Skeletal muscle tissue (tissue), 4 donors: ENCODE results near the gene PITPNC1. TPM values are rescaled to one million over a fixed set of nuclear protein-coding genes. Genes with fewer than 3 reads are reported as not detected.

Experiments
- H3K27ac ChIP-seq: one replicate; pipeline ENCODE4 v1.7.0; 2013; ENCODE audit warnings: mild to moderate bottlenecking, low read depth, low read length, inconsistent platforms
- H3K27me3 ChIP-seq, 3 donors: one replicate each; pipeline ENCODE4 v1.7.0; 2013; ENCODE audit warnings: low read length in 3 of 3; ENCODE audit not compliant: control insufficient read depth in 3 of 3, insufficient read depth in 3 of 3
- H3K36me3 ChIP-seq, 3 donors: one replicate each; pipeline ENCODE4 v1.7.0; 2013; ENCODE audit warnings: low read length in 3 of 3; ENCODE audit not compliant: control insufficient read depth in 3 of 3, insufficient read depth in 3 of 3
- H3K4me1 ChIP-seq, 3 donors: one replicate each; pipeline ENCODE4 v1.7.0; 2013; ENCODE audit warnings: low read length in 3 of 3, mild to moderate bottlenecking in 3 of 3; ENCODE audit not compliant: control insufficient read depth in 3 of 3, insufficient read depth in 3 of 3
- H3K4me3 ChIP-seq, 3 donors: one replicate each; pipeline ENCODE4 v1.7.0; 2013; ENCODE audit warnings: low read length in 3 of 3
- H3K9ac ChIP-seq, 3 donors: one replicate each; pipeline ENCODE4 v1.7.0; 2013; ENCODE audit warnings: low read length in 3 of 3, mild to moderate bottlenecking in 3 of 3, moderate library complexity in 2 of 3, low read depth in 1 of 3
- H3K9me3 ChIP-seq, 3 donors: one replicate each; pipeline ENCODE4 v1.7.0; 2013; ENCODE audit warnings: low read length in 3 of 3; ENCODE audit not compliant: control insufficient read depth in 3 of 3
- total RNA-seq: library from RNA; depleted of rRNA; stranded (reverse); fragments of >200 nt; gene quantifications from one replicate; pipeline ENCODE4 v1.2.3, GENCODE V29; 2014
- donor health status: Osteomylitis.

PITPNC1 gene
- total RNA-seq, 1 donor from 2014 or later = 9.4 TPM

DNA sequence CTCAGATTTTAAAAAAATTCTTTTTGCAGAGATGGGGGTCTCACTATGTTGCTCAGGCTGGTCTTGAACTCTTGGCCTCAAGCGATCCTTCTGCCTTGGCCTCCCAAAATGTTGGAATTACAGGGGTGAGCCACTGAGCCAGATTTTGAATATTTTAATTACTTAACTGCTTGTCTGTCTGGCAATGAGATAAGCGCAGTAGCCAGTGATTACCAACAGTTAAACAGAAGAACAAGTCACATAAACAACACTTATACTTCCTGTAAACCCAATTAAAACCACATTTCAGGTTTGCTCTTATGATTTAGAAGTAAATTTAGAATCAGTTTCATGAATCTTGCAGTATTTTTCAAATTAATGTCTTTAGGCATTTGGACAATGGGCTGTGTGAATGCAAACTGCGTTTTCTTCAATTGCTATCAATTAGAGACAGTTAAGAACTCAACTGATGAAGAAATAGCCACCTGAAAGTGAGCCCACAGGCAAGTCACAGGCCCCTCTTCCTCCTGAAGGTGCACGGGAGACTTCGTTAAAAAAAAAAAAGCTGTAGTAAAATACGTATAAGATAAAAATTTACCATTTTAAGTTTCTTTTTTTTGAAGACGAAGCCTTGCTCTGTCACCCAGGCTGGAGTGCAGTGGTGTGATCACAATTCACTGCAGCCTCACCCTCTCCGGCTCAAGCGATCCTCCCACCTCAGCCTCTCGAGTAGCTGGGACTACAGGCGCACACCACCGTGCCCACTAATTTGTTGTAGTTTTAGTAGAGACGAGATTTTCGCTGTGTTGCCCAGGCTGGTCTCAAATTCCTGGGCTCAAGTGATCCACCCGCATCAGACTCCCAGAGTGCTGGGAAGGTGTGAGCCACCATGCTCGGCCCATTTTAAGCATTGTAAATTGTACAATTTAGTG is 73.0 kb downstream of the PITPNC1 start:
- Histone ChIP-seq H3K27ac (no peak overlapping the region), H3K4me1 (no peaks in the 10 kb centered on the region), H3K4me3 (no peak overlapping the region), H3K36me3 (no peaks in the 10 kb centered on the region), H3K9me3 (no peaks in the 10 kb centered on the region), H3K27me3 (no peaks in the 10 kb centered on the region), H3K9ac (no peak overlapping the region)

DNA sequence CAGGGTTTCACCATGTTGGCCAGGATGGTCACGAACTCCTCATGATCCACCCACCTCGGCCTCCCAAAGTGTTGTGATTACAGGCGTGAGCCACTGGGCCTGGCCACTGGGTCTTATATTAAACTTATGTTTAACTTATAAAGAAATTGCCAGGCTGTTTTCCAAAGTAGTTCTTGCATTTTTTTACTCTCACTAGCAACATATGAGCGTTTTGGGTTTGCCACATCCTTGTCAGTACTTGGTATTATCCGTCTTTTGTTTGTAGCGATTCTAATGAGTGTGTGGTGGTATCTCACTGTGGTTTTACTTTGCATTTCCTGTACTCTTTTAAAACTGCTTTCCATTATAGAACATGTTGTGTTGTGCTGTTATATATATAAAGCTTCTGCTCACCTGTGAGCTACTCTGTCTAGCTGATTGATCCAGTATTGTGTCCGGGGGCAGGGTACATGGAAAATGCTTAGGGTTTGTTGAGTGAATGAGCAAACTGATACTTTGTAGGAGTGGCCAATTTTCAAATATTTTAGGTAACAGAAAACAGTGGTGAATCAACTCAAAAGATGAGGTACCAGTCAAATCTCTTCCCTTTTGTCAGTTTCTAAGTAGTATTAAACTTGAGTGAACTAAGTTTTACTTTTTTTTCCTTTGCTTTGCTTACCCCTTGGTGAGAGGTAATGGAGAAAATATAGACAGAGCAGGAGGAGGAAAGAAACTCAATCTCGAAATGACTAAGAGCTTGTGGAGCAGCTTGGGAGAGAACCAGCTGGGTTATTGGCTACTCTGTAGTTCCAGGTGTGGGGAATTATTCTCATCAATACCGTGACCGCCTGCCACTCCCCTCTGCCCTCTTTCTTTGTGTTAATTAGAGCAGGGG is 75.8 kb downstream of the PITPNC1 start:
- no peak overlapping the region for H3K4me3 ChIP-seq
- no peaks in the 10 kb centered on the region for H3K4me1 ChIP-seq
- H3K27ac ChIP-seq = no peak overlapping the region
- H3K9me3 ChIP-seq = peaks cover 0 to 1% (median 0%) of the 10 kb centered on the region in 3 donors
- H3K9ac ChIP-seq = no peak overlapping the region
- H3K36me3 ChIP-seq = no peaks in the 10 kb centered on the region
- H3K27me3 ChIP-seq = no peaks in the 10 kb centered on the region

DNA sequence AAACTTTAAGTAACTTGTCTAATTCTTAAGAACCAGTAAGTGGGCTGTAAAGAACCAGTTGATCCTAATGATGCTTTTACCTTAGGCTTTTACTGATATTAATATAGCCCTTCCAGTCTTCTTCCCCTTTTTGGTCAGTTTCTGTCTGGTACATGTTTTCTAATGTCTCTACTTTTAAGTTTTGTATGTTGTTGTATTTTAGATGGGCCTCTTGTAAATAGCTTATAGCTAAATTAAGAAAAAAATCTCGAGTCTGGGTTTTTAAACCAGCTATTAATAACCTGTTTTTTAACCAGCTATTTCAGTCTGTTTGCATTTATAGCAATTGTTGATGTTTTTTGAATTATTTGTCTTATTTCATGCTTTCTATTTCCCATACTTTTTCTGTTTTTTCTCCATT is 79.0 kb downstream of the PITPNC1 start:
- Histone ChIP-seq H3K9me3 (peaks cover 0 to 2% (median 0%) of the 10 kb centered on the region in 3 donors), H3K27me3 (no peaks in the 10 kb centered on the region), H3K36me3 (no peaks in the 10 kb centered on the region), H3K4me1 (no peaks in the 10 kb centered on the region), H3K9ac (no peak overlapping the region), H3K4me3 (no peak overlapping the region), H3K27ac (no peak overlapping the region)

DNA sequence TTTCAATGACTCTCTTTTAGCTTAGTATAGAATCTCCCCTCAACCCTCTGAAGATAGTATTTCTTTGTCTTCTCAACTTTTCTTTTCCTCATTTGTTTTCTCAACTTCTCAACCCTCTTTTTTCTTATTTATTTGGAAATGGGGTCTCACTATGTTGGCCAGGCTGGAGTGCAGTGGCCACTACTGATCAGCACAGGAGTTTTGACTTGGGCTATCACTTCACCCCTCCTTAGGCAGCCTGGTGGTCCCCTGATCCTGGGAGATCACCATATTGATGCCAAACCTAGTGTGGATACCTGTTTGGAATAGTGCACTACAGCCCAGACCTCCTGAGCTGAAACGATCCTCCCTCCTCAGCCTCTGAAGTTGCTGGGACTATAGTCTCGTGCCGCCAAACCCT is 79.8 kb downstream of the PITPNC1 start:
- no peak overlapping the region for H3K4me3 ChIP-seq
- H3K36me3 ChIP-seq = no peaks in the 10 kb centered on the region
- no peaks in the 10 kb centered on the region for H3K4me1 ChIP-seq
- no peaks in the 10 kb centered on the region for H3K27me3 ChIP-seq
- H3K9me3 ChIP-seq = peaks cover 0 to 2% (median 0%) of the 10 kb centered on the region in 3 donors
- H3K9ac ChIP-seq = no peak overlapping the region
- H3K27ac ChIP-seq = no peak overlapping the region

DNA sequence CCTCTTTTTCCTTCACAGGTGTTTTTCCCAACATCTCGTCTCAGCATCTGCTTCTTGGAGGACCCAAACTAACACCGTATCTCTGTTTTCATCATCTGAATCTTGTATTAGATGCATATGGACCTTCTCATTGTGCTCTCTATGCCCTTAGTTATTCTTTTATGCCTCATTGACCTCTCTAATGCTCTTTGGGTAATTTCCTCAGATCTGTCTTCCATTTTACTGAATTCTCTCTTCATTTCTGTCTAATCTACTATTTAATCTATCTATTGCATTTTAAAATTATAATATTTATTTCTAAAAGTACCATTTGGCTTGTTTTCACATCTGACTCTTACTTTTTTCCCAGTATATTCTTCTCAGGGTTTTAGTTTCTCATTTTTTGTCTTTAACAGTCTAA is 81.1 kb downstream of the PITPNC1 start:
- H3K36me3 ChIP-seq = no peaks in the 10 kb centered on the region
- no peaks in the 10 kb centered on the region for H3K27me3 ChIP-seq
- no peak overlapping the region for H3K9ac ChIP-seq
- H3K9me3 ChIP-seq = peaks cover 0 to 2% (median 0%) of the 10 kb centered on the region in 3 donors
- no peak overlapping the region for H3K4me3 ChIP-seq
- no peak overlapping the region for H3K27ac ChIP-seq
- no peaks in the 10 kb centered on the region for H3K4me1 ChIP-seq

DNA sequence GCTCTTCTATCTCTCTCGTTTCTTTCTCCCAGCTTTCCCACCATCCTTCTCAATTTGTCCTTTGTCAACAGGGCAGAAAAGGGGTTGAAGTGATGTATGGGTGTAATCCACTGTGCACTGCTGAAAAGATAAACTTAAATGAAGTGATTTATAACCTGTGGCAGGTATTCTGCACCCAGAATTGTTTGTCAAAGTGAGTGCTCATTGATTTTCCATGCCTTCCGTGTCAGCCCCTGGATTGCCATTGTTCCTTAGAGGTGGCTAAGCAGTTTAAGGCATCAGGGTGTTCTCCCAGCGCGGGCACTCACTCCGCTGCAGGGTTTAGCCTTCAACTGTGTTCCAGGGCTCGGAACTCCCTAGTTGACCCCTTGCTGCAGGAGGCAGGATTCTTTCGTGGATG is 82.9 kb downstream of the PITPNC1 start:
- Histone ChIP-seq H3K27me3 (no peaks in the 10 kb centered on the region), H3K9me3 (peaks cover 0 to 2% (median 0%) of the 10 kb centered on the region in 3 donors), H3K27ac (no peak overlapping the region), H3K36me3 (no peaks in the 10 kb centered on the region), H3K4me1 (no peaks in the 10 kb centered on the region), H3K4me3 (no peak overlapping the region), H3K9ac (no peak overlapping the region)

DNA sequence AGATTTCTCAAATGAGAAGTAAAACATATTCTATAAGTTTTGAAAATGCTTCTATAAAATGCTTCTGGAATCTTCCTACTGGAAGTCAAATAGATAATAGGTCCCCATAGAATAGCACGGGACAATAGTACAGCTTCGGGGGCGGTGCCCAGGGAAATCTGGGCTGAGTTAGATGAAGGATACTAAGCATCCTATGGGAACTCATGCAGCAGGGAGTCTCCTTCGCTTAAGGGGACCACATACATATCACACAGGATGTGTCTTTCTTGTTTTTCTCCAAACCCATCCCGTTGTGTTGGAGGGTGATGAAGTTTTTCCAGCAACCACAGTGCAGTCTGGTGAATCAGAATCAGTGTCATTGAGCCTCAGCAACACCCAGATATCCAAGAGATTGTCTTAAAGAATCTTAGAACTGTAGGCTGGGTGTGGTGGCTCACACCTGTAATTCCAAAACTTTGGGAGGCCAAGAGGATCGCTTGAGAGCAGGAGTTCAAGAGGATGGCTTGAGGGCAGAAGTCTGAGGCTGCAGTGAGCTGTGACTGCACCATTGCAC is 84.2 kb downstream of the PITPNC1 start:
- H3K4me1 ChIP-seq = no peaks in the 10 kb centered on the region
- H3K27ac ChIP-seq = no peak overlapping the region
- no peaks in the 10 kb centered on the region for H3K27me3 ChIP-seq
- H3K9me3 ChIP-seq = peaks cover 0 to 2% (median 0%) of the 10 kb centered on the region in 3 donors
- H3K4me3 ChIP-seq = no peak overlapping the region
- H3K9ac ChIP-seq = no peak overlapping the region
- no peaks in the 10 kb centered on the region for H3K36me3 ChIP-seq

DNA sequence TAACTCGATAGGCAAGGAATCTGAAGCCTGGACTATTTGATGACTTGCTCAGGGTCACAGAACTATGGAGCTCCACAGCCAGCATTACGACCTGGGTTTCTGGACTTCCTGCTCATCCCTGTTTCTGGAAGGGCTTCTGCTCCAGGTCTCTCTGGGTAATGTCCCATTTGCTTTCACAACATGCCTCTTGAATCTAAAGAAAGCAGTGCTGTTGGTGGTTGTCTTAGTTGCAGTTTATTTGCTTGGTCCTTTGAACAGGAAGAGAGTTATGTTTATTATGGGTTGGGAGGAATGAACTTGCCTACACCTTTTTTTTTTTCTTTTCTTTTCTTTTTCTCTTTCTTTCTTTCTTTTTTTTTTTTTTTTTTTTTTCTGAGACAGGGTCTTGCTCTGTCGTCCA is 84.8 kb downstream of the PITPNC1 start:
- Histone ChIP-seq H3K4me3 (no peak overlapping the region), H3K9me3 (peaks cover 0 to 2% (median 0%) of the 10 kb centered on the region in 3 donors), H3K36me3 (no peaks in the 10 kb centered on the region), H3K27me3 (no peaks in the 10 kb centered on the region), H3K27ac (no peak overlapping the region), H3K9ac (no peak overlapping the region), H3K4me1 (no peaks in the 10 kb centered on the region)

DNA sequence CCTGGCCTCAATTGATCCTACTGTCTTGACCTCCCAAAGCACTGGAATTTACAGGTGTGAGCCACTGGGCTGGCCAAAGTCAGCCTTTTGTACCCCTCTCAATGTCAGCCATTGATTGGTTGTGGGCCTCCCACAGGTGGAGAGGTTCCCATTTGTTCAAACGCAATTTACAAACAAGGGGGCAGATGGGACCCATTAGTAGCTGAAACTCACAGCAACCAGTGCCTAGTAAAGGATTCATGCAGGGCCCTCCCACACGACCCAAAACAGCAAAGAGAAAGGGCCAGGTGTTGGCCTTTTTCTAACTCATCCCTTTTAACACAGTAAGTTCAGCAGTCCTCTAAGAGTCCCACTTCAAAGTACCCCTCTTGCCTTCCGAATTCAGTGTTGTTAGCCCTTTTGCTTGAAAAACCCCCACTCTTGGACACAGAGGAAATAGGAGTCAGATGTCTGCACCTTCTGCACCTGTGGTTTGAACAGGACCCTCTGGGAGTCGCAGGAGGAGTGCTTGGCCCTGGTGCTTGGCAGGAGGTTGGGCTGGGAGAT is 89.2 kb downstream of the PITPNC1 start:
- no peak overlapping the region for H3K9ac ChIP-seq
- H3K36me3 ChIP-seq = no peaks in the 10 kb centered on the region
- no peaks in the 10 kb centered on the region for H3K9me3 ChIP-seq
- H3K27me3 ChIP-seq = no peaks in the 10 kb centered on the region
- peaks cover 0 to 4% (median 2%) of the 10 kb centered on the region in 3 donors for H3K4me1 ChIP-seq
- no peak overlapping the region for H3K4me3 ChIP-seq
- no peak overlapping the region for H3K27ac ChIP-seq
